T47D (cell line): Measurements from ENCODE around the gene MAP3K1.

Experiments used
- DNase-seq, 2 experiments: peaks; one replicate each; pipeline versions ENCODE4 v3.0.0 to v3.0.0-alpha.2; 2011 to 2012; ENCODE audit warnings: low read depth in 1 of 2, low spot score in 1 of 2
- JUND ChIP-seq: IDR thresholded peaks from 2 replicates; pipeline ENCODE4 v1.6.1; 2012; ENCODE audit warnings: low read depth
- in situ Hi-C: cut with HindIII; loops from 2 replicates; pipeline ENCODE4 v1.10.0; 2016; ENCODE audit warnings: low sequenced_read_pairs, low pct_unique_long_range_greater_than_20kb

MAP3K1 gene

GRCh38 chr5:56900858-56901578 is 85.7 kb downstream of the MAP3K1 start:
- in situ Hi-C loops = no loop called here
- no peak for TF ChIP-seq JUND
- DNase-seq = peak; percentile 40 to 69

GRCh38 chr5:56908942-56909293 is 93.6 kb downstream of the MAP3K1 start:
- in situ Hi-C loops = no loop called here
- TF ChIP-seq JUND = no peak
- DNase-seq = no peak

GRCh38 chr5:56909294-56910209 is 94.2 kb downstream of the MAP3K1 start, which contains the start of gene SETD9:
Gene SETD9, plus strand, starts transcription at chr5:56909596. Its CDS starts 50 bp downstream, at chr5:56909646.
- in situ Hi-C loops = no loop called here

GRCh38 chr5:56910210-56910965 is 95.0 kb downstream of the MAP3K1 start:
- TF ChIP-seq JUND = no peak
- in situ Hi-C loops = no loop called here
- no peak for DNase-seq

More at GRCh38 chr5:56909294-56910209, 94.2 kb downstream of the MAP3K1 start, which contains the start of gene SETD9:
- peak; percentile 92 to 99 for DNase-seq
- TF ChIP-seq JUND = no peak

GRCh38 chr5:56913766-56914165 is 98.4 kb downstream of the MAP3K1 start:
- no peak for TF ChIP-seq JUND
- no peak for DNase-seq
- in situ Hi-C loops = no loop called here

- in situ Hi-C loops = no loop called here
- no peak for DNase-seq
- TF ChIP-seq JUND = no peak
These were observed 99.3 kb downstream of the MAP3K1 start for GRCh38 chr5:56914678-56915077.

GRCh38 chr5:56917534-56917933 is 102.2 kb downstream of the MAP3K1 start:
- no peak for TF ChIP-seq JUND
- DNase-seq = peak in 1 of 2 experiments; percentile 30
- in situ Hi-C loops = no loop called here

- no peak for TF ChIP-seq JUND
- in situ Hi-C loops = no loop called here
- peak in 1 of 2 experiments; percentile 27 for DNase-seq
These were observed 102.7 kb downstream of the MAP3K1 start for GRCh38 chr5:56918054-56918453.

- TF ChIP-seq JUND = no peak
- DNase-seq = no peak
- in situ Hi-C loops = no loop called here
These were observed 104.8 kb downstream of the MAP3K1 start for GRCh38 chr5:56919942-56920662.

- TF ChIP-seq JUND = no peak
- in situ Hi-C loops = no loop called here
These were observed 107.6 kb downstream of the MAP3K1 start for GRCh38 chr5:56922922-56923321.

GRCh38 chr5:56934325-56934724 is 119.0 kb downstream of the MAP3K1 start:
- in situ Hi-C loops = no loop called here
- TF ChIP-seq JUND = no peak
- no peak for DNase-seq

More at GRCh38 chr5:56922922-56923321, 107.6 kb downstream of the MAP3K1 start:
- DNase-seq = no peak

GRCh38 chr5:56938858-56939257 is 123.5 kb downstream of the MAP3K1 start:
- no peak for DNase-seq
- in situ Hi-C loops = no loop called here
- no peak for TF ChIP-seq JUND
